A673 (cell line): ENCODE results near the gene RAC2. TPM values are rescaled to one million over a fixed set of nuclear protein-coding genes. Genes with fewer than 3 reads are reported as not detected.

ENCODE experiments used
- BruUV-seq: library from RNA; stranded (reverse); fragments of 400-500 nt; replicated peaks from 2 replicates; lab custom pipeline; 2021; lab: Mats Ljungman, UMichigan
- CTCF ChIA-PET: fragments of 300-600 bp; sonication (Branson Sonifier 250); formaldehyde crosslinking; loops from one replicate; lab custom pipeline; 2022; ENCODE audit warnings: antibody characterized with exemption; lab: Charles Lee
- POLR2A ChIA-PET: fragments of 300-600 bp; sonication (Branson Sonifier 250); formaldehyde crosslinking; loops from one replicate; lab custom pipeline; 2022; ENCODE audit warnings: antibody characterized with exemption; ENCODE audit not compliant: low non-redundant PET; lab: Charles Lee
- DNase-seq: peaks from one replicate; pipeline ENCODE4 v3.0.0-alpha.2; 2015; ENCODE audit warnings: low spot score
- H3K27ac ChIP-seq: fragments of 200-600 bp; sonication (generic); 2 replicates; pipeline ENCODE4 v1.5.1; 2016; ENCODE audit warnings: mixed run types, low read depth, mild to moderate bottlenecking, mixed read lengths, antibody characterized with exemption, low read length; ENCODE audit not compliant: poor library complexity, severe bottlenecking
- H3K27me3 ChIP-seq: fragments of 200-600 bp; sonication (generic); replicated peaks from 2 replicates; pipeline ENCODE4 v1.6.1; 2017; ENCODE audit warnings: mixed run types, low read depth, mild to moderate bottlenecking, mixed read lengths, antibody characterized with exemption, low read length; ENCODE audit not compliant: insufficient read depth, poor library complexity
- H3K36me3 ChIP-seq: fragments of 200-600 bp; sonication (generic); 2 replicates; pipeline ENCODE4 v1.6.1; 2016; ENCODE audit warnings: mixed run types, mild to moderate bottlenecking, mixed read lengths, antibody characterized with exemption, low read length; ENCODE audit not compliant: insufficient read depth, poor library complexity, severe bottlenecking
- H3K4me1 ChIP-seq: fragments of 200-600 bp; sonication (generic); 2 replicates; pipeline ENCODE4 v1.6.1; 2017; ENCODE audit warnings: mixed run types, mild to moderate bottlenecking, mixed read lengths, antibody characterized with exemption, low read length; ENCODE audit not compliant: insufficient read depth, poor library complexity, severe bottlenecking
- H3K4me3 ChIP-seq: fragments of 200-600 bp; sonication (generic); 2 replicates; pipeline ENCODE4 v1.5.1; 2016; ENCODE audit warnings: low read depth, mixed run types, mild to moderate bottlenecking, mixed read lengths, low read length; ENCODE audit not compliant: poor library complexity, severe bottlenecking
- H3K9me3 ChIP-seq: fragments of 200-600 bp; sonication (generic); 2 replicates; pipeline ENCODE4 v1.6.1; 2016; ENCODE audit warnings: mixed run types, low read depth, mild to moderate bottlenecking, mixed read lengths, antibody characterized with exemption, low read length; ENCODE audit not compliant: poor library complexity, severe bottlenecking
- CTCF ChIP-seq: fragments of 300-800, 200-600 bp; sonication (generic); conservative IDR thresholded peaks from 2 replicates; pipeline ENCODE4 v1.5.1; 2017; ENCODE audit warnings: low read depth, mild to moderate bottlenecking, antibody characterized with exemption, low read length, moderate library complexity, mixed read lengths
- EZH2 ChIP-seq: fragments of 200-600 bp; sonication (generic); IDR thresholded peaks from 2 replicates; pipeline ENCODE4 v1.6.1; 2017; ENCODE audit warnings: borderline replicate concordance, low read depth, mild to moderate bottlenecking, mixed read lengths, antibody characterized with exemption, low read length; ENCODE audit not compliant: poor library complexity, severe bottlenecking
- intact Hi-C: fragments of 100-400 bp; cut with micrococcal nuclease; formaldehyde crosslinking; loops from one replicate; pipeline ENCODE4 v1.10.0; 2022; ENCODE audit not compliant: unreplicated experiment
- total RNA-seq: library from RNA; stranded (reverse); gene quantifications from 2 replicates; pipeline ENCODE4 v1.2.3, GENCODE V29; 2021

The RAC2 gene
- total RNA-seq, 1 experiment from 2014 or later: 4.0 TPM

GRCh38 chr22:37187552-37187890 lies 56.5 kb downstream of the RAC2 start:
- no peaks in the 10 kb centered on the region for H3K36me3 ChIP-seq
- no peak for TF ChIP-seq CTCF
- TF ChIP-seq EZH2: no peak
- peaks cover under 1% of the 10 kb centered on the region for H3K9me3 ChIP-seq
- peaks cover 35% of the 10 kb centered on the region for H3K4me1 ChIP-seq
- DNase-seq: peak; percentile 39
- CTCF ChIA-PET: interaction anchor here (0.7 to 0.8 kb wide), 2 partner anchors 10 to 215 kb away, joined by 3 read pairs; no protein-coding TSS in a partner anchor
- no peaks in the 10 kb centered on the region for H3K27me3 ChIP-seq
- POLR2A ChIA-PET: no interaction called here
- intact Hi-C loops: no loop called here
- peak overlapping the region; percentile 92 for H3K27ac ChIP-seq
- H3K4me3 ChIP-seq: peak overlapping the region; percentile 50
- no TSS peak for BruUV-seq

GRCh38 chr22:37186997-37187522 lies 57.0 kb downstream of the RAC2 start:
- no peak for TF ChIP-seq CTCF
- no peak for TF ChIP-seq EZH2
- Histone ChIP-seq H3K9me3 (no peaks in the 10 kb centered on the region), H3K27me3 (no peaks in the 10 kb centered on the region), H3K36me3 (no peaks in the 10 kb centered on the region), H3K27ac (peak overlapping the region; percentile 92), H3K4me3 (peak overlapping the region; percentile 50), H3K4me1 (peaks cover 35% of the 10 kb centered on the region)
- intact Hi-C loops: no loop called here
- POLR2A ChIA-PET: no interaction called here
- BruUV-seq: no TSS peak
- no peak for DNase-seq
- CTCF ChIA-PET: interaction anchor here (0.7 kb wide), 1 partner anchor 216 kb away, joined by 3 read pairs; no protein-coding TSS in a partner anchor

- peak; percentile 87 for DNase-seq
- no TSS peak for BruUV-seq
- intact Hi-C loops: no loop called here
- Histone ChIP-seq H3K27me3 (no peaks in the 10 kb centered on the region), H3K4me1 (peaks cover 35% of the 10 kb centered on the region), H3K27ac (peak overlapping the region; percentile 92), H3K4me3 (peak overlapping the region; percentile 50), H3K9me3 (no peaks in the 10 kb centered on the region), H3K36me3 (no peaks in the 10 kb centered on the region)
- ChIA-PET CTCF (no interaction called here), POLR2A (no interaction called here)
- TF ChIP-seq CTCF (no peak), EZH2 (no peak)
These were observed 57.7 kb downstream of the RAC2 start for GRCh38 chr22:37186228-37186996.
